HL-60/S4 treated with retinoic acid at 250 ng/mL for 4 days and 3 days (cell line): ENCODE data around the gene DACT2.

Experiments used
- in situ Hi-C: fragments of 300-500 bp; cut with MboI; formaldehyde crosslinking; loops from 2 replicates; pipeline ENCODE4 v1.7.0; 2022; ENCODE audit warnings: low sequenced_read_pairs

The DACT2 gene

GRCh38 chr6:168353041-168353440 lies 33.5 kb upstream of the DACT2 start:
- in situ Hi-C loops: loop anchor here (25.0 kb wide), 1 partner anchor 534 kb away; no protein-coding TSS in a partner anchor

DNA sequence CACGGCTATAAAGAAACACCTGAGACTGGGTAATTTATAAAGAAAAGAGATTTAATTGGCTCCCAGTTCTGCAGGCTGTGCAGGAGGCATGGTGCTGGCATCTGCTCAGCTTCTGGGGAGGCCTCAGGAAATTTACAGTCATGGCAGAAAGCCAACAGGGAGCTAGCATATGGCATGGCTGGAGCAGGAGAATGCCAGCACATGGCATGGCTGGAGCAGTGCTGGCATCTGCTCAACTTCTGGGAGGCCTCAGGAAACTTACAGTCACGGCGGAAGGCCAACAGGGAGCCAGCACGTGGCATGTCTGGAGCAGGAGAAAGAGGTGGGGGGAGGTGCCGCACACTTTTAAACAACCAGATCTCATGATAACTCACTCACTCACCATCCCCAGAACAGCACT lies 32.5 kb upstream of the DACT2 start:
- in situ Hi-C loops: loop anchor here (25.0 kb wide), 1 partner anchor 535 kb away; no protein-coding TSS in a partner anchor

DNA sequence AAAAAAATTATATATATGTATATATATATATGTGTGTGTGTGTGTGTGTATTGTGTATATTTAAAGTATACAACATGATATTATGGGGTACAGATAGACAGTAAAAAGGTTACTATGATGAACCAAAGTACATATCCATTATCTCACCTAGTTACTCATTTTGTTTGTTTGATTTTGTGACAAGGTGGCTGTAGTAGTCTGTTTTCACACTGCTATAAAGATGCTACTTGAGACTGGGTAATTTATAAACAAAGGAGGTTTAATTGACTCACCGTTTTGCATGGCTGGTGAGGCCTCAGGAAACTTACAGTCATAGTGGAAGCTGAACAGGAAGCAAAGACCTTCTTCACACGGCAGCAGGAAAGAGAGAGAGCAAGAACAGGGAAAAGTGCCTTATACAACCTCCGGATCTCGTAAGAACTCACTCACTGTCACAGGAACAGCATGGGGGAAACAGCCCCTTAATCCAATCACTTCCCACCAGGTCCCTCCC lies 30.2 kb upstream of the DACT2 start:
- in situ Hi-C loops: loop anchor here (25.0 kb wide), 1 partner anchor 538 kb away; no protein-coding TSS in a partner anchor

GRCh38 chr6:168348186-168348585 lies 28.6 kb upstream of the DACT2 start:
- in situ Hi-C loops: no loop called here

- in situ Hi-C loops: no loop called here
These were observed 28.0 kb upstream of the DACT2 start for GRCh38 chr6:168347615-168348014.

- in situ Hi-C loops: no loop called here
These were observed 27.5 kb upstream of the DACT2 start for GRCh38 chr6:168347053-168347452.

DNA sequence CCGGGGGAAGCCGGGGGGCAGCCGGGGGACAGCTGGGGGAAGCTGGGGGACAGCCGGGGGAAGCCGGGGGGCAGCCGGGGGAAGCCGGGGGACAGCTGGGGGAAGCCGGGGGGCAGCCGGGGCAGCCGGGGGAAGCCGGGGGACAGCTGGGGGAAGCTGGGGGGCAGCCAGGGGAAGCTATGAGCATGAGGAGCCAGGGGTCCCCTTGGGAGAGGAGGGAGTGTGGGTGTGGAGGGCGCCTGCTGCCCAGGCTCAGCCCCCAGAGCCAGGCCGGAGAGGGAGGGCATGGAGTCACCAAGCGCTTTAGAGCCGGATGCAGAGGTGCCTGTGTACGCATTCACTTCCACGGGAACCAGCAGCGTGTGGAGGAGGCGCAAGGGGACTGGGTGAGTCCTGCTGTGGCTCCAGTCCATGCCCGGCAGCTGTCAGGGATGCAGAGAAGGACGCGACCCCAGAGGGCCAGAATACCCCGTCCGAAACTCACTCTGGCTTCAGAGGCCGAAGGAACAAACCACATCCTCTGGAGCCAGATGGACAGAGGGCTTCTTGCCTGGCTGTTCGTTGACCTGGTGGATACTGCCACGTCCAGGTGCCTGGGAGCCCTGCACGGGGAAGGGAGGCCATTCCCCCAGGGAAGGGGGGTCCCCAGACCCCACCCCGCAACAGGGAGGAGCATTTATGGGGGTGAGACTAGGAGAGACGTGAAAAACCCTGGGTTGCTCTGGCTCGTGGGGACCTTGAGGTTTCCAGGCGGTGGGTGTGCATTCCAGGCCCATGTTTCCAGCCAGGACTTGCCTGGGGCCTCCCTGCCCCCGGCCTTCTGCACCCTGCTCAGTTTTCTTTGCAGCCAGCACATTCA lies 26.5 kb upstream of the DACT2 start:
- in situ Hi-C loops: no loop called here

- in situ Hi-C loops: no loop called here
These were observed 25.7 kb upstream of the DACT2 start for GRCh38 chr6:168345266-168345665.

GRCh38 chr6:168344338-168344737 lies 24.8 kb upstream of the DACT2 start:
- in situ Hi-C loops: no loop called here

DNA sequence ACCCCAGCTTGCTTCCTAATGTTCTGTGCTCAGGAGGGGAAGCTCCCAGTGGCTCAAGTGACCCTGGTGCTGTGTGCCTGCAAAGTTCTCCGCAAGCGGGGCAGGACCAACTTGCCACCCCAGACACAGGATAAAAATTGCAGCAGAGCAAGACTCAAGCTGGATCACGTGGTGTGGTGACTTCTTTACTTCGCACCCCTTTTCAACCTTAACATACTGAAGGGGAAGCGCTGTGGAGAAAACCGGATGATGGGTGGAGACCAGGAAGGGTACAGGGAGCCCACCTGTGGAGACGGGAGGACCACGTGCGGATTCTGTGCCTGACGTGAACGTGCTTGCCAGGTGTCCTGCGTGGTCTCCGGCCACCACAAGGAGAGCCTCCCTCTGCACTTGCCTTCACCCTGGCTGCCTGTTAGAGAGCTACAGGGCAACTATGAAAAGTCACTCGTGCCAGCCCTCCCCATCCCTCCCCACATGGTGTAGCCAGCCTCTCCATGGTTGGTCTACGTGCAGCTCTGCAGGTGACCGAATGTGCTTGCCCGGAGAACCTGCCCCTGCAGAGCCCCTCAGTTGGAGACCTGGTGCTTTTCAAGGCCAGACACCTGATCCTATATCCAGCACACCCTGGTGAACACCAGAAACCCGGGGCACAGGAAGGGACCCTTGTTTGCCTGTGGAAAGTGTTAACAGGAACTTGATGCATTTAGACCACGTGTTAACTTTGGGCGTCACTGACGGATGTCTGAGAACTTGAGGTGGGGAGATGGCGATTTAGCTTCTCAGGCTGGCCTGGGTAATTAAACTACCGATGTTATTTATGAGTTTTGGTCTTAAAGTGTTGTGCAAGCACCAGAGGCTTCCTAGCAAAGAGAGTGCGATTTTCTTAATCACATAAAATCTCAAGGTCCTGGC lies 23.9 kb upstream of the DACT2 start:
- in situ Hi-C loops: no loop called here

- in situ Hi-C loops: no loop called here
These were observed 23.1 kb upstream of the DACT2 start for GRCh38 chr6:168342636-168343035.

DNA sequence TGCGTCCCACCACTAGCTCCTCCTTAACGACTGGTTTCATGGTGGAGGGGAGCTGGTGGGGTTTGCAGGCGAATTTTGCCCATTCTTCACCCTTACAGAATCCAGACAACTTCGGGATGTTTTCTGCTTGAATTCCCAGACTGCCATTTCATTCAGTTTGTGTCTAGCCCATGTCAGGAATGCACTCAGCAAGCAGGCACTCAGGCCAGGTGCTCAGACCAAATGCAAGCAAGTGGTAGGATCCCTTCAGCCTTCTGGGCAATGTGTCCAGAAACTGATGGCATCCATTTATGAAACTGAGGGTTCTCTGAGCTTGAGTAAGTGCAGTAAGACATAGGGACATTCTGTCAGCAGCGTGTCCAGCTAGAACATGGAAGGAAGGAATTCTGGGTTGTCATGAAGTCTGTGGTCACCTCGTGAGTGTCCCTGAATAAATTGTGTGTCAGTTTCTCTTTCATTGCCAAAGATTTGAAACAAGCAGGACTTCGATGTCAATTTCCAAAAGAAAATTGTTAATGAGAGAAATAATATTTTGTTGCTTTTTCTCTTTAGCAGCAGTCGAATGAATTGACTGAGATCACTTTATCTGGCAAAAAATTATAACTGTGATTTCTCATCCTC lies 21.8 kb upstream of the DACT2 start:
- in situ Hi-C loops: no loop called here

- in situ Hi-C loops: no loop called here
These were observed 21.2 kb upstream of the DACT2 start for GRCh38 chr6:168340819-168341218.

- in situ Hi-C loops: no loop called here
These were observed 19.2 kb upstream of the DACT2 start for GRCh38 chr6:168338777-168339176.

DNA sequence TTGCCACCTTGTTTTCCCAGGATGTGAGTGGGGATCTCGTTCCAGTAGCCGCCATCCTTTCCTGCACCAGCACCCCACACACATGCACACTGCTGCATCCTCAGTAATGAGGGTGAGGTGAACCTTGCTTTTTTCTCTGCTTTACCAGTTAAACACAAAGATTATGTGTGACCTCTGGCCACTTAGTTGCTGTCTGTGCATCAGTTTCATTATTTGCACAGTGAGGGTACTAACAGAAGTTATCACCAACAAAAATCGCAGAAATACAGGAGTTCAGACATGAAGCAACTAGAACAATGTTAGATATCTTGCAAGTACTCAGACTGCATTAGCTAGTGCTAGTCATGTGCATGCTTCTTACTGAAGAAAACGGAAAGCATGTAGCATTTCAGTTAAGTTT lies 17.4 kb upstream of the DACT2 start:
- in situ Hi-C loops: no loop called here

DNA sequence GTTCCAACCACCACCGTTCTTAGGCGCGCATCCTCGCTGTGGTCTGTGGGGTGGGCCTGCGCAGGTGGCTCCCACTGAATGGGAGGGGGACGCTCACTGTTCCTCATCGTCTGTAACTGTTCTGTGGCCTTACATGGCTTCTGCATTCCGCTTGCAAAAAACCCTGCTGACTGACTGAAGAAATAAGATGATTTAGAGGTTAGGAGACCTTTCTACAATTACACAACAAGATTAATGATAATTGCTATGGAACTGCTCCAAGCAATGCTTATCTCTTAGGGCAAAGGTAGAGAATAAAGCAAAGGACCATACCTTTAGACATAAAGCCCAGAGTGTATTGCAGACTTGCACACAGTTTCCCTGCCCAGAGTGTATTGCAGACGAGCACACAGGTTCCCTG lies 14.4 kb upstream of the DACT2 start:
- in situ Hi-C loops: no loop called here

- in situ Hi-C loops: no loop called here
These were observed 13.9 kb upstream of the DACT2 start for GRCh38 chr6:168333491-168333890.

DNA sequence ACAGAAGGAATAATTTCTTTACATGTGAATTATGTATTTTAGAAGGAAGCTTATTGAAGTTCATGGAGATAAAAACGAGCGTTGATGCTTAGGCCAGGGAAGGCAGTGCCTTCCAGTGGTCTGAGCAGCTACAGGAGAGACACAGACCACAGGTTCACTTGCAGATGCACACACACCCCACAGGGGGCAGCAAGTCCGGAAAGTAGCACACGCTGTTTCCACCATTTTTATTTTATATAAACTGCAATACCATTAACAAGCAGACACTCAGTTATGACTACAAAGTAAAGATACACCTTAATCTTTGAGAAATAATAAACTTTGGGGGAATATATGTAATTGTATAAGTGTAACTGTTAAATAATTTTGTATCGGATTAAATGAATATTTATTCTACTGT lies 13.5 kb upstream of the DACT2 start:
- in situ Hi-C loops: no loop called here

DNA sequence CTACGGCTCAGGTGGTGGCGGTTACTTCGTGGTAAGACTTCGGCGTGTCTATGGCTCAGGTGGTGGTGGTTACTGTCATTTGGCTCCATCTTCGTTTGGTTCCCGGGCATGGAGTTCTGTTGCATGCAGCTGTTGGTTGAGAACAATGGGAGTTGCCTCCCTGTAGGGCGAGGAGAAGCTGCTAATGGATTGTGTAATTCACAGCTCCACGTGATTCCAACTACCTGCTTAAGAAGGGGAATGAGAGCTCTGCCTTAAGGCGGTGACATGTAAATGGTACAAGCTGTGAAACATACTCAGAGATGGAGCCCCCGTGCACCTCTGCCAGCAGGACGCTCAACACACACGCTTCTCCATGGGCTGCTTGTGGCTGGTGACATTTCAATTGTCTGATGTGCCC lies 12.4 kb upstream of the DACT2 start:
- in situ Hi-C loops: no loop called here

GRCh38 chr6:168331058-168331457 lies 11.5 kb upstream of the DACT2 start:
- in situ Hi-C loops: no loop called here

DNA sequence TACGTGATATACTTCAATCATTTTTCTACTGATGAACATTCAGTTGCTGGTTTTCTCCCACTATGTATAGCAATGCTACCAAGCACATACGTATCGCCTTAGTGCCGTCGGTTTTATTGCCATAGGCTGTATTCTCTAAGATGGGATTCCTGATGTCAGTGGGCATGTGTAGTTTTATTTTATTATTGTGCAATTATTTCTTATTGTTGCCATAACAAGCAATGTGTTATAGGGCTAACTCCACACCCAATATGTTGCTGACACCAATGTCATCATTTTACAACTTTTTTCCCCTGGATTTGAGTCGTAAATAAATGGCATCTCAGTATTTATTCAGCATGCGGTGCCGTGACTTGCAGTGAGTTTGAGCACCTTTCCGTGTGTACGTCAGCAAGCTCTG lies 10.8 kb upstream of the DACT2 start:
- in situ Hi-C loops: no loop called here
